ENCODE data around the gene WDR62.

DNA sequence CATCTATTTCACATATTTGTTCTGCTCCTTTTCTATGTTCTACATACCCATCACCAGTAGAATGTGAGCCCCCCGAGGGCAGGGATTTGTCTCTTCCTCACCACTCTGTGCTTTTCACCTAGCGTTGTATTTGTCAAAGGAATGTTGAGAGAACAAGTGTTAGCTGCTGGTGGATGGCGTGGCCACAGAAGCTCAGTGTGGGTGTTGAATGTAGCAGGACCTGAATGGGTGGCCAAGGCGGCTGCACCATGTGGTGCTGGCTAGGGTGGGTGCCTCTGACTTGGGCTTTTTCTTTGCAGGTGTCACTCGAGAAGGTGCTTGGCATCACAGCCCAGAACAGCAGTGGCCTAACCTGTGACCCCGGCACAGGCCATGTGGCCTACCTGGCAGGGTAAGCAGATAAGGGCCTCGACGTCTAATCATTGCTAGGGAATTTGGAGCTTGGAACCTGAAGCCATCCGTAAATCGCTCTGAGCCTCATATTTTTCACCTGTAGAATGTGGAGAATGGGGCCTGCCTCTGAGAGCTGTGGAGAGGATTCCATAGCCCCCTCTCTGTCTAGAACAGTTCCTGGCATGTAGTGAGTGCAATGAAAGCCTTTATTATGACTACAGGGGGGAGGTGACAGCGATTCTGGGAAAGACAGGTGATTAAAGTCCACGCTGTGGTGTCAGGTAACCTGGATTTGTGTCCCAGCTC, 3.9 kb downstream of the WDR62 start:
- TF ChIP-seq, protein P1, sequence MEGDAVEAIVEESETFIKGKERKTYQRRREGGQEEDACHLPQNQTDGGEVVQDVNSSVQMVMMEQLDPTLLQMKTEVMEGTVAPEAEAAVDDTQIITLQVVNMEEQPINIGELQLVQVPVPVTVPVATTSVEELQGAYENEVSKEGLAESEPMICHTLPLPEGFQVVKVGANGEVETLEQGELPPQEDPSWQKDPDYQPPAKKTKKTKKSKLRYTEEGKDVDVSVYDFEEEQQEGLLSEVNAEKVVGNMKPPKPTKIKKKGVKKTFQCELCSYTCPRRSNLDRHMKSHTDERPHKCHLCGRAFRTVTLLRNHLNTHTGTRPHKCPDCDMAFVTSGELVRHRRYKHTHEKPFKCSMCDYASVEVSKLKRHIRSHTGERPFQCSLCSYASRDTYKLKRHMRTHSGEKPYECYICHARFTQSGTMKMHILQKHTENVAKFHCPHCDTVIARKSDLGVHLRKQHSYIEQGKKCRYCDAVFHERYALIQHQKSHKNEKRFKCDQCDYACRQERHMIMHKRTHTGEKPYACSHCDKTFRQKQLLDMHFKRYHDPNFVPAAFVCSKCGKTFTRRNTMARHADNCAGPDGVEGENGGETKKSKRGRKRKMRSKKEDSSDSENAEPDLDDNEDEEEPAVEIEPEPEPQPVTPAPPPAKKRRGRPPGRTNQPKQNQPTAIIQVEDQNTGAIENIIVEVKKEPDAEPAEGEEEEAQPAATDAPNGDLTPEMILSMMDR (optimal IDR thresholded peaks at IDR 0.05 in 1 of 3, IDR thresholded peaks at IDR 0.05 in 1 of 3, conservative IDR thresholded peaks at IDR 0.05 in 1 of 3; ENCODE audit: extremely low read depth in 1 of 3, insufficient read depth in 2 of 3, low read length in 3 of 3): no peak
- no peak for TF ChIP-seq EZH2 (IDR thresholded peaks at IDR 0.05; ENCODE audit: low read length)
